CD14-positive monocyte (primary cell): ENCODE results near the gene ZNF234. TPM values are rescaled to one million over a fixed set of nuclear protein-coding genes. Genes with fewer than 3 reads are reported as not detected.

Experiments used
- DNase-seq, 3 donors: peaks; one replicate each; pipeline ENCODE4 v3.0.0-alpha.2; 2011 to 2022
- H2AFZ ChIP-seq: 2 replicates; pipeline ENCODE4 v1.6.0; 2012; ENCODE audit warnings: mild to moderate bottlenecking, low read depth, low read length, inconsistent platforms; ENCODE audit not compliant: insufficient read depth, poor library complexity, severe bottlenecking
- H3K27ac ChIP-seq, 2 donors: 1 replicate in 1 of 2; 2 replicates in 1 of 2; pipeline ENCODE4 v1.5.1; 2012 to 2013; ENCODE audit warnings: low read length in 2 of 2, control low read depth in 1 of 2, inconsistent platforms in 1 of 2, low read depth in 1 of 2, mild to moderate bottlenecking in 1 of 2
- H3K27me3 ChIP-seq, 2 donors: one replicate each; pipeline versions ENCODE4 v1.6.0 to v1.6.1; 2011 to 2013; ENCODE audit warnings: low read length in 2 of 2; ENCODE audit not compliant: control insufficient read depth in 2 of 2, insufficient read depth in 2 of 2
- H3K36me3 ChIP-seq, 2 donors: replicated peaks in 1 of 2; 1 replicate in 1 of 2; 2 replicates in 1 of 2; pipeline versions ENCODE4 v1.5.1 to v1.6.1; 2012 to 2013; ENCODE audit warnings: low read length in 2 of 2, control low read depth in 1 of 2, inconsistent platforms in 1 of 2, mild to moderate bottlenecking in 1 of 2; ENCODE audit not compliant: insufficient read depth in 2 of 2, control insufficient read depth in 1 of 2
- H3K4me1 ChIP-seq, 2 donors: 1 replicate in 1 of 2; 2 replicates in 1 of 2; pipeline versions ENCODE4 v1.5.1 to v1.6.1; 2012 to 2013; ENCODE audit warnings: low read length in 2 of 2, control low read depth in 1 of 2, inconsistent platforms in 1 of 2, mild to moderate bottlenecking in 1 of 2, moderate library complexity in 1 of 2; ENCODE audit not compliant: insufficient read depth in 2 of 2, control insufficient read depth in 1 of 2
- H3K4me2 ChIP-seq: replicated peaks from 2 replicates; pipeline ENCODE3; 2012; ENCODE audit warnings: low read length, moderate library complexity, mild to moderate bottlenecking; ENCODE audit not compliant: poor library complexity, severe bottlenecking; ENCODE audit errors: extremely low read depth
- H3K4me3 ChIP-seq, 3 experiments: fragments of 200-600 bp in 1 of 3; sonication (generic) in 1 of 3; replicated peaks in 1 of 3; 1 replicate in 2 of 3; 2 replicates in 1 of 3; pipeline ENCODE4 v1.5.1; 2011 to 2013; ENCODE audit warnings: low read length in 3 of 3, mild to moderate bottlenecking in 3 of 3, control low read depth in 2 of 3, low read depth in 2 of 3, inconsistent platforms in 1 of 3, moderate library complexity in 1 of 3
- H3K79me2 ChIP-seq: 2 replicates; pipeline ENCODE4 v1.6.0; 2012; ENCODE audit warnings: mild to moderate bottlenecking, control low read depth, inconsistent platforms, low read length, moderate library complexity; ENCODE audit not compliant: insufficient read depth
- H3K9ac ChIP-seq: 2 replicates; pipeline ENCODE4 v1.6.0; 2017; ENCODE audit warnings: low read length, mild to moderate bottlenecking; ENCODE audit not compliant: insufficient read depth, poor library complexity, severe bottlenecking
- H3K9me3 ChIP-seq, 2 donors: replicated peaks in 1 of 2; 1 replicate in 1 of 2; 2 replicates in 1 of 2; pipeline versions ENCODE4 v1.5.1 to v1.6.1; 2012 to 2013; ENCODE audit warnings: low read length in 2 of 2, control low read depth in 1 of 2; ENCODE audit not compliant: control insufficient read depth in 1 of 2, insufficient read depth in 1 of 2
- H4K20me1 ChIP-seq: 2 replicates; pipeline ENCODE4 v1.6.0; 2012; ENCODE audit warnings: mild to moderate bottlenecking, low read length, control low read depth, moderate library complexity; ENCODE audit not compliant: insufficient read depth
- H3K27ac Mint-ChIP-seq, 7 donors: one replicate each; pipeline ENCODE4 v1.8.0; 2020; ENCODE audit warnings: mild to moderate bottlenecking in 7 of 7, mixed read lengths in 7 of 7, moderate library complexity in 6 of 7, inconsistent platforms in 2 of 7
- H3K27me3 Mint-ChIP-seq, 3 donors: one replicate each; pipeline ENCODE4 v1.8.0; 2021 to 2022; ENCODE audit warnings: low read depth in 3 of 3, mild to moderate bottlenecking in 3 of 3, mixed read lengths in 3 of 3, moderate library complexity in 3 of 3, inconsistent platforms in 1 of 3
- H3K36me3 Mint-ChIP-seq, 2 donors: one replicate each; pipeline ENCODE4 v1.8.0; 2020; ENCODE audit warnings: mixed read lengths in 2 of 2, inconsistent platforms in 1 of 2, mild to moderate bottlenecking in 1 of 2
- H3K4me1 Mint-ChIP-seq: one replicate; pipeline ENCODE4 v1.8.0; 2020; ENCODE audit warnings: mild to moderate bottlenecking, mixed read lengths
- H3K4me3 Mint-ChIP-seq, 2 donors: one replicate each; pipeline ENCODE4 v1.8.0; 2020; ENCODE audit warnings: mild to moderate bottlenecking in 2 of 2, mixed read lengths in 2 of 2, moderate library complexity in 1 of 2
- H3K9me3 Mint-ChIP-seq, 7 donors: one replicate each; pipeline ENCODE4 v1.8.0; 2020 to 2022; ENCODE audit warnings: mixed read lengths in 7 of 7, mild to moderate bottlenecking in 6 of 7, moderate library complexity in 6 of 7, inconsistent platforms in 2 of 7
- CTCF ChIP-seq: fragments of 200-600 bp; IDR thresholded peaks from one replicate; pipeline ENCODE4 v1.8.0; 2022; ENCODE audit warnings: antibody characterized with exemption, mild to moderate bottlenecking
- WGBS: methylation state at CpG from one replicate; pipeline ENCODE4 v1.1.5; 2013; ENCODE audit warnings: missing lambda C conversion rate; ENCODE audit not compliant: insufficient coverage; 5-methylcytosine and 5-hydroxymethylcytosine counted together
- intact Hi-C, 2 donors: fragments of 100-400 bp; cut with micrococcal nuclease; formaldehyde crosslinking; loops; one replicate each; pipeline versions ENCODE4 v1.15.0 to v1.15.1; 2023
- polyA plus RNA-seq, 3 donors: library from polyadenylated mRNA; depleted of rRNA in 1 of 3; unstranded in 2 of 3; stranded (reverse) in 1 of 3; fragments of 300-500 nt in 2 of 3; fragments of >200 nt in 1 of 3; fragmentation: Illumina TruSeq in 2 of 3; gene quantifications; 1 replicate in 2 of 3; 2 replicates in 1 of 3; pipeline ENCODE4 v1.2.3, GENCODE V29; 2012 to 2021

Gene ZNF234
- polyA plus RNA-seq, 3 donors: 0.73 to 2.3 (median 2.2) TPM

- H3K9me3 ChIP-seq: peaks cover 0 to 3% of the 10 kb centered on the region in 2 donors
- peaks cover 5 to 13% of the 10 kb centered on the region in 2 donors for H3K4me1 ChIP-seq
- peak within 1 kb of the TSS; percentile 40 to 99 (median 85) for H3K4me3 ChIP-seq
- no peaks in the 10 kb centered on the region for H4K20me1 ChIP-seq
- H3K9me3 Mint-ChIP-seq: peaks cover 2 to 9% (median 5%) of the 10 kb centered on the region in 7 donors
- H3K79me2 ChIP-seq: peaks cover 26% of the 10 kb centered on the region
- H3K9ac ChIP-seq: peak within 1 kb of the TSS; percentile 76
- intact Hi-C loops: loop anchor here (1.0 to 10.0 kb wide), 7 partner anchors 19 to 269 kb away; partner anchors contain the start of genes ZNF225 (in 2 of the 2), ZNF230 (in 2 of the 2), ZNF222 (in 1 of the 2) and ZNF283 (in 1 of the 2)
- no peak for TF ChIP-seq CTCF
- peaks cover 9% of the 10 kb centered on the region for H3K4me1 Mint-ChIP-seq
- H3K27me3 Mint-ChIP-seq: peaks cover 2 to 3% (median 3%) of the 10 kb centered on the region in 3 donors
- H3K4me2 ChIP-seq: peak within 1 kb of the TSS; percentile 89
- peak; percentile 78 to 86 (median 82) for DNase-seq
- peak within 1 kb of the TSS; percentile 73 to 91 (median 81) for H3K27ac Mint-ChIP-seq
- H3K4me3 Mint-ChIP-seq: peak within 1 kb of the TSS; percentile 97 to 99
- H3K36me3 ChIP-seq: peaks cover 23 to 28% of the 10 kb centered on the region in 2 donors
- no peaks in the 10 kb centered on the region for H3K27me3 ChIP-seq
- peaks cover 25 to 26% of the 10 kb centered on the region in 2 donors for H3K36me3 Mint-ChIP-seq
- under 1% methylated on average over 42 of the region's 50 CpGs for WGBS
- peak within 1 kb of the TSS; percentile 37 to 81 for H3K27ac ChIP-seq
- H2AFZ ChIP-seq: peak within 1 kb of the TSS; percentile 97
These were observed 47.2 kb upstream of the ZNF234 start, which contains the start of gene ZNF224 for GRCh38 chr19:44093931-44094765. Gene ZNF224, plus strand, starts transcription at chr19:44094361. Its CDS starts 3,513 bp downstream, at chr19:44097874.

- TF ChIP-seq CTCF: no peak
- peaks cover 31 to 53% of the 10 kb centered on the region in 2 donors for H3K36me3 ChIP-seq
- no peak overlapping the region for H3K4me3 Mint-ChIP-seq
These were observed 33.6 kb upstream of the ZNF234 start for GRCh38 chr19:44107751-44108150.

More at GRCh38 chr19:44107751-44108150, 33.6 kb upstream of the ZNF234 start:
- Histone ChIP-seq H3K27ac (no peak overlapping the region), H3K79me2 (no peaks in the 10 kb centered on the region), H2AFZ (no peak overlapping the region), H3K4me1 (peaks cover 7 to 11% of the 10 kb centered on the region in 2 donors), H3K4me2 (no peak overlapping the region), H3K4me3 (peak overlapping the region in 1 of 3 experiments; percentile 31), H4K20me1 (no peaks in the 10 kb centered on the region), H3K9me3 (peaks cover 49 to 92% of the 10 kb centered on the region in 2 donors), H3K9ac (no peak overlapping the region), H3K27me3 (no peaks in the 10 kb centered on the region)
- Mint-ChIP-seq H3K4me1 (peaks cover 9% of the 10 kb centered on the region), H3K27ac (no peak overlapping the region), H3K9me3 (peaks cover 59 to 85% (median 76%) of the 10 kb centered on the region in 7 donors), H3K27me3 (no peaks in the 10 kb centered on the region), H3K36me3 (peaks cover 42 to 50% of the 10 kb centered on the region in 2 donors)
- no CpG with 5 or more reads among the region's 3 CpGs for WGBS
- no peak for DNase-seq
- intact Hi-C loops: no loop called here
